NCI-H1930 (cell line): ENCODE measurements around the gene EFTUD2.
"Not testable (repeated sequence)": the region's sequence is repeated elsewhere in the genome, so short reads cannot be mapped to it uniquely, and the experiment has no call there.

Source experiments
- DNase-seq, 2 experiments: peaks; one replicate each; lab custom pipeline; 2025; lab: John Stamatoyannopoulos, UW

Gene EFTUD2

DNA sequence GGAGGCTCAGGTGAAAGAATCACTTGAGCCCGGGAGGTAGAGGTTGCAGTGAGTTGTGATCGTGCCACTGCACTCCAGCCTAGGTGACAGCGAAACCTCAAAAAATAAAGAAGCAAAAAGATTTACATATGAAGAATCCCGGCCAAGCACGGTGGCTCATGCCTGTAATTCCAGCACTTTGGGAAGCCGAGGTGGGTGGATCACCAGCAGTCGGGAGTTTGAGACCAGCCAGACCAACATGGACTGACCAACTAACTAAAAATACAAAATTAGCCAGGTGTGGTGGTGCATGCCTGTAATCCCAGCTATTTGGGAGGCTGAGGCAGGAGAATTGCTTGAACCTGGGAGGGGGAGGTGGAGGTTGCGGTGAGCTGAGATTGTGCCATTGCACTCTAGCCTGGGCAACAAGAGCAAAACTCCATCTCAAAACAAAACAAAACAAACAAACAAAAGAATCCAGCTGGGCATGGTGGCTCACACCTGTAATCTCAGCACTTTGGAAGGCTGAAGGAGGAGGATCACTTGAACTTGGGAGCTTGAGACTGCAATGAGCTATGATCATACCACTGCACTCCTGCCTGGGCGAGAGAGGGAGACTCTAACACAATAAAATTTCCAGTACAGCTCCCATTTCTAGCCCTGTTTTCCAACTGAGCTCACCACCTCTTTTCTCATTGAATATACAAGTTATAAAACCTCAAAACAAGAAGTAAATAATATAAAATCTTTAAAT is 90.4 kb downstream of the EFTUD2 start:
- DNase-seq: not testable (repeated sequence)

DNA sequence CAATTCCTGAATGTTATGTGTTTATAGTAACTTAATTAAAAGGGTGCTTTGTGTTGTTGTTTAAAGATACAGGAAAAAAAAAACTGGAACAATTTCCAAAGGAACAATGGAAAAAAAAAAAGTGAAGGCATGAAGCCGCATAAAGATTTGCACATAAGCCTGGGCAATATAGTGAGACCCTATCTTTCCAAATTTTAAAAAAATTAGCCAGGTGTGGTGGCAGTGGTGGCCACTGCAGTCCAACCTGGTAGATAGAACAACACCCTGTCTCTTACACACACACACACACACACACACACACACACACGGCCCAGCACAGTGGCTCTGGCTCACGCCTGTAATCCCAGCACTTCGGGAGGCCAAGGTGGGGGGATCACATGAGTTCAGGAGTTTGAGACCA is 91.1 kb downstream of the EFTUD2 start:
- DNase-seq: no peak

DNA sequence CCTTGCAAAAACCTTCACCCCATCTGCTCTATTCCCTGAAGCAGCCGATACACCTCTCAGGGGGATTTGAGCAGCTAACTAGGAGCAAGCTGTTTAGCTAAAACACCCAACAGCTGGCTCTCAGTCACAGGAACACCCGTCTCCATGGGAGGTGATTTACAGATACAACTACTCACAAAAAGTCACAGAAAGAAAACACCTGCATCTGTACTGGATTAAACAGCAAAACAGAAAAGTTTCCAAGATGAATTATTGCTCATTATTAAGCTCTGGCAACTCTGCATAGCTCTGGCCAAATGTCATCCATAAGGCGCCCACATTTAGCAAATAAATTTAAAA is 91.5 kb downstream of the EFTUD2 start:
- no peak for DNase-seq

DNA sequence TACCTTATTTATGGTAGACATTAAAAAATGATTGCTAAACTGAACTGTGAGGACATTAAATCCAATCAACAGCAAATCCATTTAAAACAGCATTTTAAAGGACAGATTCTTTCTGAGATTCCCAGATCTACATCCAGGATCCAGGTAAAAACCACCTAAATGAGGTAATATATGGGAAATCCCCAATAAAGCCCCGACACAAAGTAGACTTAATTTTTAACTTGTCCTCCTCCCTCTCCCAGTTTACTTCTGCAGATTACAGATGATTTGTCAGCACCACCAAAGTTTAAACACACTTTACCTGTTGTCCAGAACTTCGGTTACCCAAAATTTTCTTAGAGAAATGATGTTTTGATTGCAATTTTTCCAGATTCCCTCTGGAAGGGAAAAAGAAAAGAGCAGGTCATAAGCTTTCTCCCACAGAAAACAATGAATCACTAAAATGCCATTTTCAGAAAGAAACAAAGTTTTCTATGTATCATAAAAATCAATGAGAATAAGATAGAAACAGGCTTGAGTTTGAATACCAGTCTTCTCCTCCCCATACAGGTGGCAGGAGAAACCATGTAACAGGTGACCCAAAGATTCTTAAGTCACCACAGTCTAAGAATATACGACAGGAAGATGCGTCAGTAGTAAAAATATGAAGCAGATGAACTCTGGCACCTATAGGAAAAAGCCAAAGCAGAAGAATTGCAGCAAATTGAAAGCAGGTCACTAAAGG is 92.0 kb downstream of the EFTUD2 start:
- no peak for DNase-seq

DNA sequence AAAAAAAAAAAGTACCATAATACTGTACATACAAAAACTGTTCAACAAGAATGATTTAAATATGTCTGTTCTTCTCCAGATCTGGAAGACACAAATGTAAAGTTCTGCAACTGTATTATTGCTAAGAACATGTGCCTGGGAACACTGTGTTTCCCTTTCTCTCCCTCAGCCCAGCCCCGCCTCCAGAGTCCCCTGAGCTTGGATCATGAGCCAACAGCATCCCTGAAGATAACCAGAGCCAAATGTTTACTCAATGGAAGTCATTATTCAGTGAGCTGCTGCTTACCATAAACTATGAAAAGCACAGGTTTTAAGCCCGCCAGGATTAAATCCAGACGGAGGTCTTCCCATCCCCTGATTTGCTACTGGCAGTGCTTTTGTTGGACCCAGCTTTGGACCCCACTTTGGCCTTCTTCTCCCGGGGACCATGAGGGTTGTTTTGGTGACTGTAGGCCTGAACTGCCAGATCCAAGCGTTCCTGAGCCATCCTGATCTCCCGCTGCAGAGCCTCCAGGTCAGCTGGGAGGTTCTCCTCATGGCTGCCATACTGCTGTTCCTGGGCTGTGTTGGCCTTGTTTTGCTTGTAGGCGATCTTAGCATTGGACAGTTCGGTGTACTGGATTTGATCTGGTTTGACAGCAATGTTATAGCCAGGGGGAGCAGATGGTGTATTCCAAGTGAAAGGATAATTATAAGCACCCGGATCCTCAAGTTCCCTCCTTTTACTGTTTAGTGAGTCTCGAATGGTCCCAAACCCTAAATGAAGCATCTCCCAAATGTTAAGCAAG is 94.7 kb downstream of the EFTUD2 start:
- DNase-seq: no peak

DNA sequence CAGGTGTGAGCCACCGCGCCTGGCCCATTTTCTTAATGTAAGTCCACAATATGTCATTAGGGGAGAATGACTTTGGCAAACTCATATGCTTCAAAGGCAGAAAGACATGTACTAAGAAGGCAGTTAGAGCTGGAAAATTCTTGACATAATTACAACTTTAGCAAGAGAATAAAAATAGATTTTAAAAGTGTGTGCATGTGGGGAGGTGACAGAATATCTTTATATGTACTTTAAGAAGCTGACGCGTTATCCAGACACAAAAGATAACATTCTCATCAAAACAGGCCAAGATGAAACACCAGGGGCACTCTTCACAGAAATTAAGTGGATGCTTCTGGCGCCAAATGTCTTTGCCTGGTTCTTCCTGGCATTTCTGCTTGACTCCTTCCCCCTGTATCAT is 97.4 kb downstream of the EFTUD2 start:
- no peak for DNase-seq
